OCI-LY1 (cell line): ENCODE measurements around the gene REV3L.

Experiments used
- CTCF ChIP-seq: fragments of 200-600 bp; sonication (generic), shearing (Covaris generic); IDR thresholded peaks from 2 replicates; pipeline ENCODE4 v1.5.1; 2017; ENCODE audit warnings: mild to moderate bottlenecking, antibody characterized with exemption, low read length, moderate library complexity, mixed read lengths
- EZH2 ChIP-seq: fragments of 200-600 bp; sonication (generic), shearing (Covaris generic); IDR thresholded peaks from 2 replicates; pipeline ENCODE4 v1.8.0; 2017; ENCODE audit warnings: borderline replicate concordance, mixed run types, mild to moderate bottlenecking, antibody characterized with exemption, low read length, moderate library complexity, mixed read lengths

DNA sequence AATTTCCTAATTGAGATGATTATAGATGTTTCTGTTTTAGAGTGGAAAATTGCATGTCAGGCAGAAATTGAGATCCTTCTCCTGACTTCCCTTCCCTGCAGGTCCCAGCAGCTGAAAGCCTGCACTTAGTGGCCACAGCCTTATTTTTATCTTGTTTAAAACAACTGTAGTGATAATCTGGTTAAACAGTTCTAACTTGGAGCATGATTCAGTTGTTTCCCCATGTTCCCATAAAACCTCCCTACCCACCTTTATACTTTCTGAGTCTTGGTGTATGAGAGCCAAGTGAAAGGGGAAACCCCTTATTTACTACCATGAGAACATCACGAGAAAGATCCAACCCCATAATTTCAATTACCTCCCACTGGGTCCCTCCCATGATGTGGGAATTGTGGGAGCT lies 200.5 kb downstream of the REV3L start:
- TF ChIP-seq CTCF (no peak), EZH2 (no peak)
